GM12875 (cell line): ENCODE data around the gene ZNF467.

Experiments
- H3K4me3 ChIP-seq: one replicate; pipeline ENCODE4 v1.5.1; 2011; ENCODE audit warnings: low read depth, low read length, control low read depth
- CTCF ChIP-seq: IDR thresholded peaks from 2 replicates; pipeline ENCODE4 v1.5.1; 2011; ENCODE audit warnings: low read depth, mild to moderate bottlenecking, control low read depth, inconsistent platforms, low read length, moderate library complexity, borderline replicate concordance; ENCODE audit not compliant: insufficient read depth

Gene ZNF467

GRCh38 chr7:149763563-149764240 lies 9.7 kb downstream of the ZNF467 start:
- no peak for TF ChIP-seq CTCF
- H3K4me3 ChIP-seq = no peak overlapping the region

GRCh38 chr7:149762610-149763009 lies 10.8 kb downstream of the ZNF467 start:
- H3K4me3 ChIP-seq = no peak overlapping the region
- TF ChIP-seq CTCF = no peak

- TF ChIP-seq CTCF = no peak
Measured at GRCh38 chr7:149762089-149762488, 11.3 kb downstream of the ZNF467 start.

GRCh38 chr7:149761307-149761706 lies 12.1 kb downstream of the ZNF467 start:
- TF ChIP-seq CTCF = no peak
- no peak overlapping the region for H3K4me3 ChIP-seq

More at GRCh38 chr7:149762089-149762488, 11.3 kb downstream of the ZNF467 start:
- no peak overlapping the region for H3K4me3 ChIP-seq

- H3K4me3 ChIP-seq = no peak overlapping the region
- TF ChIP-seq CTCF = no peak
Measured at GRCh38 chr7:149760538-149760937, 12.8 kb downstream of the ZNF467 start.

GRCh38 chr7:149759093-149759860 lies 14.1 kb downstream of the ZNF467 start:
- TF ChIP-seq CTCF = no peak
- H3K4me3 ChIP-seq = no peak overlapping the region
